ENCODE measurements around the gene CACNB2.

Gene CACNB2

GRCh38 chr10:18498998-18499397 is 358.8 kb downstream of the CACNB2 start:
- Histone ChIP-seq H3K9me3 (ENCODE audit: insufficient read depth, low read depth, low read length) (no peaks in the 10 kb centered on the region), H3K27ac (ENCODE audit: low read depth, low read length) (no peak overlapping the region), H3K36me3 (ENCODE audit: insufficient read depth, low read length) (no peaks in the 10 kb centered on the region), H3K4me1 (ENCODE audit: insufficient read depth, low read length) (peaks cover 12% of the 10 kb centered on the region), H3K9ac (ENCODE audit: low read depth, low read length) (no peak overlapping the region), H3K27me3 (ENCODE audit: insufficient read depth, low read length) (no peaks in the 10 kb centered on the region), H3K4me3 (ENCODE audit: low read length) (no peak overlapping the region)
- 92% methylated on average over 4 of the region's 4 CpGs for WGBS

DNA sequence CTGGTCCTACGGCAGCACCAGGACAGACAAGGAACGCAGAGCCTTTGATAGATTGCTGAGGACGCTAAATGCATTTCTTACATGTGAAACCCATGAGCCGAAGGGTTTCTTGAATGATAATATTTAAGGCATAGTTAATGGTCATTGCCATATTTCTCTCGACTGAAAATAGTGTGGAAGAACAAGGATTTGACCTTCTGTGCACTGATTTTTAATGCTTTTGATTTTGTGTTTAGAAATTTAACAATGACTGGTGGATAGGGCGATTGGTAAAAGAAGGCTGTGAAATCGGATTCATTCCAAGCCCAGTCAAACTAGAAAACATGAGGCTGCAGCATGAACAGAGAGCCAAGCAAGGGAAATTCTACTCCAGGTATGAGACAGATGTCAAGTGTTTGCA is 360.4 kb downstream of the CACNB2 start:
- Histone ChIP-seq H3K9ac (ENCODE audit: low read depth, low read length) (no peak overlapping the region), H3K27ac (ENCODE audit: low read depth, low read length) (no peak overlapping the region), H3K36me3 (ENCODE audit: insufficient read depth, low read length) (no peaks in the 10 kb centered on the region), H3K9me3 (ENCODE audit: insufficient read depth, low read depth, low read length) (no peaks in the 10 kb centered on the region), H3K27me3 (ENCODE audit: insufficient read depth, low read length) (no peaks in the 10 kb centered on the region), H3K4me3 (ENCODE audit: low read length) (no peak overlapping the region), H3K4me1 (ENCODE audit: insufficient read depth, low read length) (peaks cover 12% of the 10 kb centered on the region)
- 94% methylated on average over 7 of the region's 7 CpGs for WGBS

DNA sequence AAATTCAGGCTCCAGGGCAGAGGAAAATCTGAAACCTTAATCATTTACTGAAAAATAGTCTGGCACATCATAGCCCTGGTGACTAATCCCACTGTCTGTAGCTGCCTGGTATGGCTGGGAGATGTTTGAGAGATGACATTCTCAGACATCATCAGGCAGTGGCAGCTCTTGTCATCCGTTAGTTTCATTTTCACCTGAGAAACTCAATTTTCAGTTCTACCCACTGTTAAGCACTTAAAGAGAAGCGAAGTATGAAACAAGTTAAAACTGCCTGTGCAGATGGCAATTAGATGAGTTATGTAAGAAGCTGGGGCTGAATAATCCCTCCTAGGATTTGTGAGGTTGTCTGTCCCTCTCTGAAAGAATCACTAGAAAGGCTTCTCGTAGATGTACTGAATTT is 361.0 kb downstream of the CACNB2 start:
- no peak overlapping the region for H3K9ac ChIP-seq (ENCODE audit: low read depth, low read length)

GRCh38 chr10:18501629-18502028 is 361.4 kb downstream of the CACNB2 start:
- H3K27ac ChIP-seq (ENCODE audit: low read depth, low read length) = no peak overlapping the region
- H3K27me3 ChIP-seq (ENCODE audit: insufficient read depth, low read length) = no peaks in the 10 kb centered on the region
- no peak overlapping the region for H3K9ac ChIP-seq (ENCODE audit: low read depth, low read length)
- H3K4me3 ChIP-seq (ENCODE audit: low read length) = no peak overlapping the region
- H3K9me3 ChIP-seq (ENCODE audit: insufficient read depth, low read depth, low read length) = no peaks in the 10 kb centered on the region
- H3K4me1 ChIP-seq (ENCODE audit: insufficient read depth, low read length) = peaks cover 12% of the 10 kb centered on the region
- WGBS = 67% methylated on average over 3 of the region's 5 CpGs
- no peaks in the 10 kb centered on the region for H3K36me3 ChIP-seq (ENCODE audit: insufficient read depth, low read length)

More for the DNA sequence above, 361.0 kb downstream of the CACNB2 start:
- 98% methylated on average over 3 of the region's 3 CpGs for WGBS
- no peaks in the 10 kb centered on the region for H3K27me3 ChIP-seq (ENCODE audit: insufficient read depth, low read length)
- H3K9me3 ChIP-seq (ENCODE audit: insufficient read depth, low read depth, low read length) = no peaks in the 10 kb centered on the region
- no peak overlapping the region for H3K4me3 ChIP-seq (ENCODE audit: low read length)
- H3K4me1 ChIP-seq (ENCODE audit: insufficient read depth, low read length) = peaks cover 12% of the 10 kb centered on the region
- no peak overlapping the region for H3K27ac ChIP-seq (ENCODE audit: low read depth, low read length)
- H3K36me3 ChIP-seq (ENCODE audit: insufficient read depth, low read length) = no peaks in the 10 kb centered on the region

DNA sequence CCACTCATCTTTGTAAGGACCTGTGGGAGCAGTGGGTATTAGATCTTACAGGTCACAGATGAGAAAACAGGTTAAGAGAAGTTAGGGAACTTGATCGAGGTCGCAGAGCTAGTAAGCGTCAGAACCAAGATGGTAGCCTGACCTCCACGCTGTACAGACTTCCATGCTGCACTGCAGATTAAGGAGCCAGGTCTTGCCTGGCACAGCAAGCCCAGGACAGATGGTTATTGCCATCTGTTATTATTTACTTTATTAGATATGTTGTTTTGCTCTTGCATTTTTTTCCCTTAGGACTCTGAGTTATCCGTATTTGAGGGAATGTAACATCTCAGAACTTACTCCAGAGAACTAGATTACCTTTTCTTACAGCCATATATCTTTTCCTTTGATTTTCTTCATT is 363.9 kb downstream of the CACNB2 start:
- H3K9ac ChIP-seq (ENCODE audit: low read depth, low read length) = no peak overlapping the region
- H3K36me3 ChIP-seq (ENCODE audit: insufficient read depth, low read length) = no peaks in the 10 kb centered on the region
- H3K27ac ChIP-seq (ENCODE audit: low read depth, low read length) = no peak overlapping the region
- no peak overlapping the region for H3K4me3 ChIP-seq (ENCODE audit: low read length)
- H3K9me3 ChIP-seq (ENCODE audit: insufficient read depth, low read depth, low read length) = no peaks in the 10 kb centered on the region
- H3K4me1 ChIP-seq (ENCODE audit: insufficient read depth, low read length) = no peaks in the 10 kb centered on the region
- 96% methylated on average over 5 of the region's 5 CpGs for WGBS
- no peaks in the 10 kb centered on the region for H3K27me3 ChIP-seq (ENCODE audit: insufficient read depth, low read length)

DNA sequence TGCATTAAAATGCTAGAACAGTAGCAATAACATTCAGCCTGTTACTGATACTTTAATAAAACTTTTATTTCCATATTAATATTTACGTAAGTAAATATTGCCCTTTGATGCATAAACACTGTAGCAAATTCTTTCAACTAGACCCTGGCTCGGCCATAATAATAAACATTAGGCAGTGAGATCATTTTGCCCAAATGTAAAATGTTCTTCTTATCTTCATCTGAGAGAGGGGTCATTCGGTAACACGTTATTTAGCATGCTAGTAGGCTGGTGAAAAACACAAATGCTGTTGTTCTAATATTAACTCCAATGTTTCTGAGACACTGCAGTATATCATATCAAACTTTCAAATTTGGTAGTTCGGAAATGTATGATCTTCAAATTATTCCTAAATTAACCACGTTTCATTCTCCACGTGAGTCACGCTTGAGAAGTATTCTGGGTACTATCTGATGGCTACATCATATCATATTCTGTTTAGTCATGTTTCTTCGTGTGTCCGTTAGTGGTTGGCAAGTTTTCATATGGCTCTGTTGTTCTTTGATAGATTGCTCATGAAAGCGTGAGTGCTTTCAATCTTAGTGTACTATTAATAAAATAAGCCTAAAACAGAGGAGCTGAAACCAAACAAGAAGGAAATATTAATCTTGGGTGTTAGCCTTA is 365.4 kb downstream of the CACNB2 start:
- H3K27ac ChIP-seq (ENCODE audit: low read depth, low read length) = no peak overlapping the region
- no peak overlapping the region for H3K4me3 ChIP-seq (ENCODE audit: low read length)
- H3K27me3 ChIP-seq (ENCODE audit: insufficient read depth, low read length) = no peaks in the 10 kb centered on the region
- no peaks in the 10 kb centered on the region for H3K4me1 ChIP-seq (ENCODE audit: insufficient read depth, low read length)
- H3K9ac ChIP-seq (ENCODE audit: low read depth, low read length) = no peak overlapping the region
- H3K36me3 ChIP-seq (ENCODE audit: insufficient read depth, low read length) = no peaks in the 10 kb centered on the region
- H3K9me3 ChIP-seq (ENCODE audit: insufficient read depth, low read depth, low read length) = no peaks in the 10 kb centered on the region
- WGBS = 100% methylated on average over 10 of the region's 11 CpGs

DNA sequence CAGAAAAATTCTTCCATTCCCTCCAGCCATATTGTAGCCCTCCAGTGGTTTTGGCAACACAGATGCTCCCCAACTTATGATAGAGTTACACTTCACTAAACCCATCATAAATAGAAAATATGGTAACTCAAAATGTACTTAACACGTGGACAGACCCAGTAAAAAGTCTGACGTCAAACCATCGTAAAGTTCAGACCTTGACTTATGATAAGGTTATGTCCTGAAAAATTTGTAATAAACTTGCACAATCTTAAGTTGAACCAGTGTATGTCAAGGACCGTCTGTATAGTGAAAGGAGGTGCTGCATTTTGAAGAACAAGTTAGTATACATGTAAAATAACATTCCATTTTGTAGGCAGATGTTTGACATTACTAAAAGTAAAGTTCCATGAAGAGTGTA is 368.4 kb downstream of the CACNB2 start:
- no peak overlapping the region for H3K4me3 ChIP-seq (ENCODE audit: low read length)
- no peaks in the 10 kb centered on the region for H3K36me3 ChIP-seq (ENCODE audit: insufficient read depth, low read length)
- no peaks in the 10 kb centered on the region for H3K27me3 ChIP-seq (ENCODE audit: insufficient read depth, low read length)
- WGBS = 95% methylated on average over 4 of the region's 4 CpGs
- no peaks in the 10 kb centered on the region for H3K9me3 ChIP-seq (ENCODE audit: insufficient read depth, low read depth, low read length)
- no peak overlapping the region for H3K27ac ChIP-seq (ENCODE audit: low read depth, low read length)
- H3K9ac ChIP-seq (ENCODE audit: low read depth, low read length) = no peak overlapping the region
- no peaks in the 10 kb centered on the region for H3K4me1 ChIP-seq (ENCODE audit: insufficient read depth, low read length)

DNA sequence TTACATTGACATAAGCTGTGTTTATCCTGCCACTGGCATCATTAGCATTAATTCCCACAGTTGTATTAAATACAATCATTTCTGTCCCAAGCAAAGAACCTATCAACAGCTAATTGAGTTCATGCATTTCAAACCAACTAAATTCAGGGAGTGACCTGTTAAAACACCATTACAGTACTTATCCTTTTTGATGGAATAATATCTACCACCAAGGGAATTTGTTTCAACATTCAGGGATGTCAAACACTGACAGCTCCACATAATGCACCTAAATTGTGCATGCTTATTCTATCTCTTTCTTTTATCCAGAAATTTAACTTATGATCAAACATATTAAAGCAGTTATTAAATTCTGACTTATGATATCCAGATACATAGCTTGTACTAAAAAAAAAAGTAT is 374.3 kb downstream of the CACNB2 start:
- Histone ChIP-seq H3K9ac (ENCODE audit: low read depth, low read length) (no peak overlapping the region), H3K9me3 (ENCODE audit: insufficient read depth, low read depth, low read length) (no peaks in the 10 kb centered on the region)

GRCh38 chr10:18516851-18517250 is 376.6 kb downstream of the CACNB2 start:
- H3K36me3 ChIP-seq (ENCODE audit: insufficient read depth, low read length) = no peaks in the 10 kb centered on the region
- H3K27ac ChIP-seq (ENCODE audit: low read depth, low read length) = no peak overlapping the region
- H3K9ac ChIP-seq (ENCODE audit: low read depth, low read length) = no peak overlapping the region
- no peak overlapping the region for H3K4me3 ChIP-seq (ENCODE audit: low read length)
- H3K27me3 ChIP-seq (ENCODE audit: insufficient read depth, low read length) = no peaks in the 10 kb centered on the region
- no peaks in the 10 kb centered on the region for H3K9me3 ChIP-seq (ENCODE audit: insufficient read depth, low read depth, low read length)
- no peaks in the 10 kb centered on the region for H3K4me1 ChIP-seq (ENCODE audit: insufficient read depth, low read length)
- WGBS = 86% methylated on average over 2 of the region's 3 CpGs

More for the DNA sequence above, 374.3 kb downstream of the CACNB2 start:
- Histone ChIP-seq H3K36me3 (ENCODE audit: insufficient read depth, low read length) (no peaks in the 10 kb centered on the region), H3K27me3 (ENCODE audit: insufficient read depth, low read length) (no peaks in the 10 kb centered on the region), H3K4me3 (ENCODE audit: low read length) (no peak overlapping the region), H3K4me1 (ENCODE audit: insufficient read depth, low read length) (no peaks in the 10 kb centered on the region), H3K27ac (ENCODE audit: low read depth, low read length) (no peak overlapping the region)

DNA sequence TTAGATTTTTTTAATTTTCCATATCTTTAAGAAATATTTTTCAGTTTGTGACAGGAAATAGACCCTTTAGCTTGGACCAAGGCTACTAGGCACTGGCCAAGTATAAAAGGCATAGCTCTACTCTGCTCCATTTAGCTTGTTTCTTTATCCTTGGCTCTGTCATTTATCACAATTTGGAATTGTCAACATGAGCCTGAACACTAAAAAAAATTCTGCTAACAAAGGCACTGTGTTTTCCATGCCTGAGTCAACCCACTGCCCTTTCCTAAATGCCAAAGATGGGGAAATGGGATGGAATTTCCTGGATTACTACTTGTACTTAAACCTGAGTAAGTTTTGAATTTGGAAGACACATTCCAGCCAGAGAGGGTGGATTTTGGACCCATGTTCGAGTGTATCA is 382.8 kb downstream of the CACNB2 start:
- no peak overlapping the region for H3K27ac ChIP-seq (ENCODE audit: low read depth, low read length)

GRCh38 chr10:18523858-18524257 is 383.6 kb downstream of the CACNB2 start:
- WGBS = 75% methylated on average over 1 of the region's 2 CpGs

More for the DNA sequence above, 382.8 kb downstream of the CACNB2 start:
- Histone ChIP-seq H3K4me3 (ENCODE audit: low read length) (no peak overlapping the region), H3K4me1 (ENCODE audit: insufficient read depth, low read length) (no peaks in the 10 kb centered on the region), H3K36me3 (ENCODE audit: insufficient read depth, low read length) (no peaks in the 10 kb centered on the region), H3K9me3 (ENCODE audit: insufficient read depth, low read depth, low read length) (no peaks in the 10 kb centered on the region), H3K9ac (ENCODE audit: low read depth, low read length) (no peak overlapping the region), H3K27me3 (ENCODE audit: insufficient read depth, low read length) (no peaks in the 10 kb centered on the region)
- WGBS = 100% methylated on average over 1 of the region's 1 CpG

GRCh38 chr10:18527687-18528086 is 387.5 kb downstream of the CACNB2 start:
- Histone ChIP-seq H3K9me3 (ENCODE audit: insufficient read depth, low read depth, low read length) (0 out of 2 replicates have a peak, but pooled peaks cover 8% of the 10 kb centered on the region), H3K27me3 (ENCODE audit: insufficient read depth, low read length) (no peaks in the 10 kb centered on the region), H3K27ac (ENCODE audit: low read depth, low read length) (no peak overlapping the region), H3K36me3 (ENCODE audit: insufficient read depth, low read length) (peaks cover 10% of the 10 kb centered on the region; the same call in 1 of the 2 replicates), H3K9ac (ENCODE audit: low read depth, low read length) (no peak overlapping the region), H3K4me3 (ENCODE audit: low read length) (no peak overlapping the region), H3K4me1 (ENCODE audit: insufficient read depth, low read length) (no peaks in the 10 kb centered on the region)
- WGBS = 98% methylated on average over 2 of the region's 2 CpGs

More at GRCh38 chr10:18523858-18524257, 383.6 kb downstream of the CACNB2 start:
- Histone ChIP-seq H3K36me3 (ENCODE audit: insufficient read depth, low read length) (no peaks in the 10 kb centered on the region), H3K27ac (ENCODE audit: low read depth, low read length) (no peak overlapping the region), H3K4me1 (ENCODE audit: insufficient read depth, low read length) (no peaks in the 10 kb centered on the region), H3K9ac (ENCODE audit: low read depth, low read length) (no peak overlapping the region), H3K4me3 (ENCODE audit: low read length) (no peak overlapping the region), H3K27me3 (ENCODE audit: insufficient read depth, low read length) (no peaks in the 10 kb centered on the region), H3K9me3 (ENCODE audit: insufficient read depth, low read depth, low read length) (no peaks in the 10 kb centered on the region)
